Pancreas (tissue), 10 donors: ENCODE measurements around the gene ZNF541. TPM values are rescaled to one million over a fixed set of nuclear protein-coding genes. Genes with fewer than 3 reads are reported as not detected.
"Not testable (repeated sequence)": the region's sequence is repeated elsewhere in the genome, so short reads cannot be mapped to it uniquely, and the experiment has no call there.

ENCODE experiments used
- ATAC-seq, 4 donors: fragments of 200-7000 bp; cut with Tn5 transposase; one replicate each; pipeline versions ENCODE4 v1.8.0 to v1.9.1; 2020; ENCODE audit warnings: mild to moderate bottlenecking in 4 of 4, moderate library complexity in 4 of 4
- DNase-seq, 6 donors: peaks; one replicate each; pipeline ENCODE4 v3.0.0-alpha.2; 2020
- FAIRE-seq: peaks from 2 replicates; lab custom pipeline; 2012; peaks lifted over from hg19 to GRCh38; lab: Jason Lieb, UNC
- H3K27ac ChIP-seq, 4 donors: fragments of 200-600 bp; sonication (generic); 1 replicate in 3 of 4; 2 replicates in 1 of 4; pipeline versions ENCODE4 v1.5.0 to v1.8.0; 2020
- H3K27me3 ChIP-seq, 4 donors: fragments of 200-600 bp; one replicate each; pipeline ENCODE4 v1.8.0; 2021
- H3K36me3 ChIP-seq, 3 donors: fragments of 200-600 bp; sonication (generic) in 1 of 3; one replicate each; pipeline versions ENCODE4 v1.5.0 to v1.8.0; 2020 to 2021
- H3K4me1 ChIP-seq, 3 donors: fragments of 200-600 bp; one replicate each; pipeline ENCODE4 v1.8.0; 2021
- H3K4me3 ChIP-seq, 4 donors: fragments of 200-600 bp; sonication (generic) in 2 of 4; one replicate each; pipeline versions ENCODE4 v1.5.0 to v1.8.0; 2020 to 2021
- H3K9me3 ChIP-seq, 4 donors: fragments of 200-600 bp; one replicate each; pipeline ENCODE4 v1.8.0; 2021
- WGBS, 2 donors: extraction: QIAGEN DNeasy Blood & Tissue Kit; methylation state at CpG; one replicate each; pipeline ENCODE4 v1.1.7; 2013; 5-methylcytosine and 5-hydroxymethylcytosine counted together
- intact Hi-C, 3 donors: fragments of 100-400 bp; cut with DNase I; formaldehyde crosslinking; loops; one replicate each; pipeline versions ENCODE4 v1.11.1 to v1.14.2; 2022
- polyA plus RNA-seq, 2 donors: library from polyadenylated mRNA; stranded (reverse); fragments of 200-250 nt; gene quantifications; one replicate each; pipeline ENCODE4 v1.2.3, GENCODE V29; 2013
- total RNA-seq, 6 donors: library from RNA; stranded (reverse); fragmentation: NEBNext Ultra II Directional in 4 of 6; extraction: Animal tissue kit (Norgen Biotek cat#: 25700) in 4 of 6; gene quantifications; one replicate each; pipeline versions ENCODE4 v1.2.1 to v1.2.4, GENCODE V29; 2021 to 2023
- TF ChIP-seq, protein P1 (sequence below), 4 donors: fragments of 200-600 bp; sonication (generic) in 3 of 4; IDR thresholded peaks; one replicate each; pipeline versions ENCODE4 v1.5.0 to v1.8.0; 2021; ENCODE audit warnings: antibody characterized with exemption in 4 of 4
- donor health status: healthy with polysubstance abuse.
- donor health status: DM: no; HTN: no; CAD: no; lungs with moderate emphysema.
- donor health status: DM: no; HTN: no; CAD: no.
- donor health status: control.
- donor health status: control.
- donor health status: Bipolar disorder and iron deficiency.
- donor health status: DM: yes; HTN: yes; CAD: no.
- donor health status: DM: no; HTN: no; CAD: no.
- donor health status: DM: no; HTN: no; CAD: no.
- donor health status: DM: yes; HTN: yes; CAD: no.

ZNF541 gene
- total and polyA plus RNA-seq, 8 donors = 0.06 to 0.63 (median 0.16) TPM; not detected in 1

- no peaks in the 10 kb centered on the region for H3K27me3 ChIP-seq
- intact Hi-C loops = no loop called here
- no peaks in the 10 kb centered on the region for H3K4me1 ChIP-seq
- H3K4me3 ChIP-seq = no peak overlapping the region
- ATAC-seq (no peak), FAIRE-seq (no peak), DNase-seq (peak in 1 of 6 donors; percentile 9)
- H3K9me3 ChIP-seq = no peaks in the 10 kb centered on the region
- H3K27ac ChIP-seq = no peak overlapping the region
- no peaks in the 10 kb centered on the region for H3K36me3 ChIP-seq
- WGBS, 2 donors = 85 to 86% methylated on average over 4 of the region's 4 CpGs
- TF ChIP-seq, protein P1, sequence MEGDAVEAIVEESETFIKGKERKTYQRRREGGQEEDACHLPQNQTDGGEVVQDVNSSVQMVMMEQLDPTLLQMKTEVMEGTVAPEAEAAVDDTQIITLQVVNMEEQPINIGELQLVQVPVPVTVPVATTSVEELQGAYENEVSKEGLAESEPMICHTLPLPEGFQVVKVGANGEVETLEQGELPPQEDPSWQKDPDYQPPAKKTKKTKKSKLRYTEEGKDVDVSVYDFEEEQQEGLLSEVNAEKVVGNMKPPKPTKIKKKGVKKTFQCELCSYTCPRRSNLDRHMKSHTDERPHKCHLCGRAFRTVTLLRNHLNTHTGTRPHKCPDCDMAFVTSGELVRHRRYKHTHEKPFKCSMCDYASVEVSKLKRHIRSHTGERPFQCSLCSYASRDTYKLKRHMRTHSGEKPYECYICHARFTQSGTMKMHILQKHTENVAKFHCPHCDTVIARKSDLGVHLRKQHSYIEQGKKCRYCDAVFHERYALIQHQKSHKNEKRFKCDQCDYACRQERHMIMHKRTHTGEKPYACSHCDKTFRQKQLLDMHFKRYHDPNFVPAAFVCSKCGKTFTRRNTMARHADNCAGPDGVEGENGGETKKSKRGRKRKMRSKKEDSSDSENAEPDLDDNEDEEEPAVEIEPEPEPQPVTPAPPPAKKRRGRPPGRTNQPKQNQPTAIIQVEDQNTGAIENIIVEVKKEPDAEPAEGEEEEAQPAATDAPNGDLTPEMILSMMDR (IDR thresholded peaks at IDR 0.05) = no peak
These were observed 14.3 kb upstream of the ZNF541 start for GRCh38 chr19:47587295-47587694.

DNA sequence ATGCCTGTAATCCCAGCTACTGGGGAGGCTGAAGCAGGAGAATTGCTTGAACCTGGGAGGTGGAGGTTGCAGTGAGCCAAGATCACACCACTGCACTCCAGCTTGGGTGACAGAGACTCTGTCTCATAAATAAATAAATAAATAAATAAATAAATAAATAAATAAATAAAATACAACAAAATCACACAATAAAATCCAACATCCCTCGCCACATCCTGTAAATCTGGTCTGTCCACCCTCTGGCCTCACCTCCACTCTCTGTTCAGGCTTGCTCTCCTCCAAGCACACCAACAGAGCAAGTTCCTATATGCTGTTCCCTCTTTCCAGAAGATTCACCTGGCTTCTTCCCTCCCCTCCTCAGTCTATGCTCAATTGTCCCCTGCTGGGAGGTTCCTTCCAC lies 10.2 kb upstream of the ZNF541 start:
- H3K36me3 ChIP-seq, H3K4me1 ChIP-seq, H3K9me3 ChIP-seq, H3K27me3 ChIP-seq, intact Hi-C loops, ATAC-seq, DNase-seq, FAIRE-seq, H3K27ac ChIP-seq, H3K4me3 ChIP-seq: not testable (repeated sequence)
- WGBS, 2 donors = 88 to 89% methylated on average over 1 of the region's 1 CpG

GRCh38 chr19:47582320-47582909 lies 9.5 kb upstream of the ZNF541 start:
- TF ChIP-seq, protein P1 (IDR thresholded peaks at IDR 0.05) = no peak
- H3K27ac ChIP-seq = no peak overlapping the region
- intact Hi-C loops = no loop called here
- H3K4me1 ChIP-seq = no peaks in the 10 kb centered on the region
- no peak overlapping the region for H3K4me3 ChIP-seq
- no peaks in the 10 kb centered on the region for H3K36me3 ChIP-seq
- no peak for DNase-seq
- no peak for FAIRE-seq
- 40 to 41% methylated on average over 6 of the region's 6 CpGs for WGBS, 2 donors
- H3K9me3 ChIP-seq = no peaks in the 10 kb centered on the region
- no peaks in the 10 kb centered on the region for H3K27me3 ChIP-seq
- no peak for ATAC-seq

GRCh38 chr19:47581605-47582319 lies 8.8 kb upstream of the ZNF541 start:
- intact Hi-C loops = no loop called here
- 39 to 47% methylated on average over 6 of the region's 6 CpGs for WGBS, 2 donors
- no peak for FAIRE-seq

GRCh38 chr19:47580397-47580796 lies 7.4 kb upstream of the ZNF541 start:
- Histone ChIP-seq H3K27ac (no peak overlapping the region), H3K36me3 (no peaks in the 10 kb centered on the region), H3K9me3 (no peaks in the 10 kb centered on the region), H3K4me1 (no peaks in the 10 kb centered on the region), H3K27me3 (no peaks in the 10 kb centered on the region), H3K4me3 (no peak overlapping the region)
- intact Hi-C loops = no loop called here
- no peak for FAIRE-seq
- TF ChIP-seq, protein P1 (IDR thresholded peaks at IDR 0.05) = no peak
- no peak for ATAC-seq
- 74 to 81% methylated on average over 3 of the region's 3 CpGs for WGBS, 2 donors
- DNase-seq = peak in 1 of 6 donors; percentile 1

More at GRCh38 chr19:47581605-47582319, 8.8 kb upstream of the ZNF541 start:
- TF ChIP-seq, protein P1 (IDR thresholded peaks at IDR 0.05) = no peak
- H3K4me1 ChIP-seq = no peaks in the 10 kb centered on the region
- no peak overlapping the region for H3K27ac ChIP-seq
- ATAC-seq = peak in 2 of 4 donors; percentile 24 to 37
- DNase-seq = peak in 1 of 6 donors; percentile 7
- H3K36me3 ChIP-seq = no peaks in the 10 kb centered on the region
- H3K9me3 ChIP-seq = no peaks in the 10 kb centered on the region
- H3K27me3 ChIP-seq = no peaks in the 10 kb centered on the region
- no peak overlapping the region for H3K4me3 ChIP-seq
